Choroid plexus epithelial cell (primary cell): ENCODE results near the gene TIMM17B.
"Not testable (repeated sequence)": the region's sequence is repeated elsewhere in the genome, so short reads cannot be mapped to it uniquely, and the experiment has no call there.

Experiments used
- DNase-seq: peaks from one replicate; pipeline ENCODE4 v3.0.0-alpha.2; 2010; ENCODE audit warnings: low read depth
- H3K4me3 ChIP-seq: 2 replicates; pipeline ENCODE4 v1.5.1; 2011; ENCODE audit warnings: low read depth, mild to moderate bottlenecking, control low read depth, low read length, moderate library complexity
- CTCF ChIP-seq: conservative IDR thresholded peaks from 2 replicates; pipeline ENCODE4 v1.5.1; 2011; ENCODE audit warnings: low read depth, mild to moderate bottlenecking, control low read depth, inconsistent platforms, low read length, moderate library complexity

The TIMM17B gene

GRCh38 chrX:48893556-48894348 lies 3.8 kb downstream of the TIMM17B start:
- H3K4me3 ChIP-seq, result no peak overlapping the region
- no peak for DNase-seq
- no peak for TF ChIP-seq CTCF

- no peak for DNase-seq
- H3K4me3 ChIP-seq, result no peak overlapping the region
- TF ChIP-seq CTCF, result no peak
Measured at GRCh38 chrX:48892896-48893295, 4.7 kb downstream of the TIMM17B start.

DNA sequence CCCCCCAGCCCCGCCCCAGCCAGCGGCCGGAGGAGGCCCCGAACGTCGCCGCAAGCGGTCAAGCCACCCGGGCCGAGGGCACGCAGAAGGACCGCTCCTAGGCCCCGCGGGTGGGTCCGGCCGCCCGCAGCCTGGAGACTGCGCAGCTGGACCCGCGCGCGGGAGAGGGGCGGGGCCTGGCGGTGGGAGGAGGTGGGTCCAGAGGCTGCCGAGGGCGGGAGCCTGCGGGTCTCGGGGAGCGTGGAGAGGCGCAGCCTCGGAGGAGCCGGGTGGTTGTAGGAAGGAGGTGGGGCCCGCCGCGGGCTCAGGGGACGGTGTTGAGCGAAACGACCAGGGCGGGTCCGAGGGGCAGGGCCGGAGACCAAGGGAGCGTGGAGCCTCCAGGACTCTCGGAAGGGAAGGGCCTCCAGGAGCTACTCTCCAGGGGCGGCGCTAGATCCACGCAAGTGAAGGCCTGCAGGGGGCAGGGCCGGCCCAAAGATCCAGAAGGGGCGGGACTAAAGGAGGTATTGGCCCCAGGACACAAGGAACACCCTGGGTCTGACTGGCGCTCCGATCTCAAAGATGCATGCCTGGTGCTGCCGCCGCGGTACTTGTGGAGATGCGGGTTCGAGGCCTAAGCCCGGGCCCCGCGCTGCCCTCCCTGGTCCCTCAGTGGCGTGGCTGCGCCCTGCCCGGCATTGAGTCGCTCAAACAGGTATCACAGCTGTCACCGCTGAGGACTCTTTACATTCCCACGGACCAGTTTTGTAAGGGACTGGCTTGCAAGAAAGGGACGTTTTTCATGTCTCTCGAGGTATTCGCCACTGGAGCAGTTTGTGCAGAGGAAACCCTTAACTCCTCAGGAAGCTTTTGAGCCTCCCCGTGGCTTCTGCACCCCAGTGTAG lies 5.9 kb downstream of the TIMM17B start:
- DNase-seq, result peak; percentile 86
- TF ChIP-seq CTCF, result peak; percentile 60
- peak overlapping the region; percentile 56 for H3K4me3 ChIP-seq

DNA sequence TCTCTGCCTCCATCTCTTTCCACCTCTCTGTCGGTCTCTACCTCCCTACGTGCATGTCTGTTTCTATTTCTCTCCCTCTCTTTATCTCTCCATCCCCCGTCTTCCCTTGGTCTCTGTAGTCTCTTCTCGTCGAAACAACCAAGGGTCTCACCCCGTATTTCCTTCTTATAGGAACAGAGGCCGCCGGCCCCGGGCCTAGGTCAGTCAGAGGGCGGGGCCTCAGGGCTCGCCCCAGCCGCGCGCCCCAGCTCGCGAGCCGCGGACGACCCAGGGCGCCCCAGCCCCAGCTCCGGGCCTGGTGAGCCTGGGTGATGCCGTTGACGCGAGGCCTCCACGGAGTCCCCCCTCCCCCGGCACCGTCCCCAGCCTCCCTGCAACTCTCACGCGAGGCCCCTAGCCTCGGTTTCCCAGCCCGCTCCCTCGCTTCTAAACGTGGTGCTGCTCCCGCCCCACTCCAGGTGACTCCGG lies 6.6 kb downstream of the TIMM17B start:
- TF ChIP-seq CTCF, result no peak
- H3K4me3 ChIP-seq, result peak overlapping the region; percentile 56
- no peak for DNase-seq

DNA sequence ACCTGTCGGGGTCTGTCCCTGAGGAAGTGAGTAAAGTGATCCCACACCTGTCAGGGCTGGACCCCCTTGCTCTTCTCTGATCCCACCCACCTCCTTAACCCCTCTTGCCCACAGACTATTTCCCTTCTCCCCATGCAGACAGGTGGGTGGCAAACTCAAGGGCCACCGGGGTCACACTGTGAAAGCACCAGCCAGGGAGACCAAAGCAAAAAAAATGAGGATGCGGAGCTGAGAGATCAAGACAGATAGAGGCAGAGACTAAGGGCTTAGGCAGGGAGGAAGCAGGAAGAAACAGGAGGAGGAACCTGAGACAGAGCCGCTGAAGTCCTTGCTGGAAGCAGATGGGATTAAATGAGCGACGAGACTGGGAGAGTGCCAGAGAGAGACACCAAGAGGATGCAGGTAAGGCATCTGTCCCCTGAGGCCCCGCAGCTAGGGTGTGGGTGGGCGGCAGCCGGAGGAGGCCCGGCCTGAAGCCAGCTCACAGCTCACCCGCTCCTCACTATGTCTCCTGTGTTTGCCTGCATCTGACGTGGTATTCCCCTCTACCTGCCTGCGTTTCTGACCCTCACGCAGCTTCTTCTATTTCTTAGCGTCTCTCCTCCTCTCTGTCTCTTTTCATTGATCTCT lies 7.2 kb downstream of the TIMM17B start:
- DNase-seq, result no peak
- TF ChIP-seq CTCF, result no peak
- peak overlapping the region; percentile 56 for H3K4me3 ChIP-seq

DNA sequence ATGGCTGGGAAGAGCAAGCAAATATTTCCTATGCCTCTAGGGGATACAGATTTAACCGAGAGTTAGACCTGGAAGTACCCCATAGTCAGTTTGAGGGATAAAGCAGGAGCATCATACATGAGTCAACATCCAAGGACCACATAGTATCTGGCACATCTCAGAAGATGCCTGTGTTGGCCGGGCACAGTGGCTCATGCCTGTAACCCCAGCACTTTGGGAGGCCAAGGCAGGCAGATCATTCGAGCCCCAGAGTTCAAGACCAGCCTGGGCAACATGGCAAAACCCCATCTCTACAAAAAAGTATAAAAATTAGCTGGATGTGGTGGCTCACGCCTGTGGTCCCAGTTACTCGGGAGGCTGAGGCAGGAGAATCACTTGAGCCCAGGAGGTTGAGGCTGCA lies 11.0 kb downstream of the TIMM17B start:
- not testable (repeated sequence) for DNase-seq

GRCh38 chrX:48883729-48884128 lies 13.8 kb downstream of the TIMM17B start:
- no peak for TF ChIP-seq CTCF
- peak; percentile 5 for DNase-seq
- H3K4me3 ChIP-seq, result no peak overlapping the region

More for the DNA sequence above, 11.0 kb downstream of the TIMM17B start:
- not testable (repeated sequence) for H3K4me3 ChIP-seq

DNA sequence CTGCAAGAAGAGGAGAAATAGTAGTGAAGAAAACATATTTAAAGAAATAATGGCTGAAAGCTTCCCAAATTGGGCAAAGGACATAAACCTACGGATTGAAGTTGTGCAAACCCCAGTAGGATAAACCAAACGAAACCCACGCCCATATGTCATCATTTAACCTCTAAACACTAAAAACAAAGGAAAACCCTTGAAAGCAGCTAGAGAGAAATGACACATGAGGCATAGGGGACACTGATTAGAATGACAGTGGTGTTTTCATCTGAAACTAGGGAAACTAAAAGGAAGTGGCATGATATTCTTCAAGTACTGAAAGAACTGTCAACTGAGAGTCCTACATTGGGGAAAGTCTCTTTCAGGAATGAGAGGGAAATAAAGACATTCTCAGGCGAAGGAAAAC lies 20.6 kb downstream of the TIMM17B start:
- not testable (repeated sequence) for DNase-seq, H3K4me3 ChIP-seq

GRCh38 chrX:48872017-48872416 lies 25.6 kb downstream of the TIMM17B start:
- H3K4me3 ChIP-seq, DNase-seq: not testable (repeated sequence)
